HG02588 (cell line): Measurements from ENCODE around the gene GIT2.

Experiments
- ATAC-seq: cut with Tn5 transposase; IDR thresholded peaks from one replicate; pipeline ENCODE4 v1.9.1; 2021; ENCODE audit warnings: mild to moderate bottlenecking, moderate library complexity; ENCODE audit not compliant: unreplicated experiment

Gene GIT2

DNA sequence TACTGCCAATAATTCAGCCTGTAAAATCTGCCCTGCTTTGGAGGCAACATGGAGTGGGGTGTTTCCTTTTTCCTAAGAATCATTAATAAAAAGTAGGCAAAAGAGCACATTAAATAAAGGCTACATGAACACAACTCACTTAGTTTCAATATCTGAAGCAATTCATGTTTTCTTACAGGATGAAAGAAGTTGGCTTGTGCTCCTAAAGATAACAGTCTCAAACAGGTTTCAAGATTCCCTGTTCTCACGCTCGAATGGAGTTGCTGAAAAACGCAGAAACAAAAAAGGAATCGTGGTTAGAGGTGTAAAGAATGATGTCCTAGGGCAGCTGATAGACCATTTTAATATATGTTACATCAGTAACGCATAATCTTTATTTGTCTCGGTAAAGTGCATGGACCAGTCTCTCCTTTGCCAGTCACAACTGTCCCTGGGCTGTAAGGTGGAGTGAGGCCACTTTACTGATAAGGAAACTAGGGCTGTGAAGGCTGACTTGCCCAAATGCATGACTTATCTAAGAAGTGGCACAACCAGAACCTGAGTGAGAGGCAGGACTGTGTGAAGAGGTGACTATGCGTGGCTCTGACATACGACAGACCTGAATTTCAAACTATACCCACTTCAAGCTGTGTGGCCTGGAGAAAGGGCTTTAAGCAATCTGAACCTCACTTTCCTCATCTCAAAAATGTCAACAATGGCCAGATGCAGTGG is 12.6 kb downstream of the GIT2 start:
- no peak for ATAC-seq

DNA sequence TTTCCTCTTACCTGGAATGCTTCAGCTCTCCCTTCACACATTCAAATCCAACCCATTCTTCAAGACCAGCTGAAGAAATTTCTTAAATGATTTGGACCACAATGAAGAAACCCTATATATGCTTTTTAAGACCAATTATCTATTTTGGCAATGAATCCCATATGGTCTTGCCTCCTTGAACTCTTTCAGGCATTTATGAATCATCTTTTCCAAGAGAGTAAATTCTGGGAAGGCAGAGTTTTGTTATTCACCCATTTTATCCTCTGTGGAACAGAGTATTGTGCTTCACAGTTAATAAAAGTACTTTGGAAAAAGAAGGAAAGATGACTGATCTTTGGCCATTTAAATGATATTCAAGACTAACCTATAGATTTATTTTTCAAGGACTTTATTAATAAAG is 14.0 kb downstream of the GIT2 start:
- no peak for ATAC-seq

DNA sequence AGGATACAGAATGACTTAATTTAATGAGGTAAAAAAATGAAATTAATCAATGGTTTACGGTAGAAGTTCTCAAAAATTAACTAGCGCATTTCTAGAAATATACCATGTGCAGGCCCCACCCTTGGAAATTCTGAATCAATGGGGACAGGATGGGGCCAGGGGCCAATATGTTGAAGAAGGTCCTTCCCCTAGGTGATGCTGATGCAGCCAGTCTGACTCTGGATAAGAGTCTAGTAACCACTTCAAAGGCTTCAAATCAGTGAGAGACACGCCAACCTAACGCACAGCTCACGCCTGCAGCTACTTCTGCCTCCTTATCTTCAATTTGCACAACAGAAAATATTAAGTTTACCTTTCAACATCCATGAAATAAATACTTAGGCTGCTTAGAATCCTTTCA is 14.9 kb downstream of the GIT2 start:
- no peak for ATAC-seq

DNA sequence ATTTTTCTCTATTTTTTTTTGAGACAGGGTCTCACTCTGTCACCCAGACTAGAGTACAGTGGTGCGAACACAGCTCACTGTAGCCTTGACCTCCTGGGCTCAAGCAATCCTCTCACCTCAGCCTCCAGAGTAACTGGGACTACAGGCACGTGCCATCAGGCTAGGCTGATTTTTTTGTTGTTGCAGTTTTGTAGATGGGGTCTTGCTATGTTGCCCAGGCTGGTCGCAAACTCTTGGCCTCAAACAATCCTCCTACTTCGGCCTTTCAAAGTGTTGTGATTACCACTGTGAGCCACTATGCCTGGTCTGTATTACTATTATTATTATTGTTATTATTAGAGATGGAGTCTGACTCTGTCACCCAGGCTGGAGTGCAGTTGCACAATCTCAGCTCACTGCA is 23.3 kb downstream of the GIT2 start:
- ATAC-seq, result no peak

DNA sequence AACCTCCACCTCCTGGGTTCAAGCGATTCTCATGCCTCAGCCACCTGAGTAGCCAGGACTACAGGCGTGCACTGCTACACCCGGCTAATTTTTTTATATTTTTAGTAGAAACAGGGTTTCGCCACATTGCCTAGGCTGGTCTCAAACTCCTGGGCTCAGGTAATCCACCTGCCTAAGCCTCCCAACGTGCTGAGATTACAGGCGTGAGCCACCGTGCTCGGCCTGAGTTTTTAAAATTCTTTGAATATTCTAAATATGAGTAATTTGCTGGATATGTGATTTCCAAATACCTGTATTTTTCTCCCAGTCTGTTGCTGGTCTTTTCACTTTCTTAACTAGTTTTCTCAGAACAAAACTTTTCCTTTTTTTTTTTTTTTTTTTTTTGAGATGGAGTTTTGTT is 27.4 kb downstream of the GIT2 start:
- no peak for ATAC-seq

DNA sequence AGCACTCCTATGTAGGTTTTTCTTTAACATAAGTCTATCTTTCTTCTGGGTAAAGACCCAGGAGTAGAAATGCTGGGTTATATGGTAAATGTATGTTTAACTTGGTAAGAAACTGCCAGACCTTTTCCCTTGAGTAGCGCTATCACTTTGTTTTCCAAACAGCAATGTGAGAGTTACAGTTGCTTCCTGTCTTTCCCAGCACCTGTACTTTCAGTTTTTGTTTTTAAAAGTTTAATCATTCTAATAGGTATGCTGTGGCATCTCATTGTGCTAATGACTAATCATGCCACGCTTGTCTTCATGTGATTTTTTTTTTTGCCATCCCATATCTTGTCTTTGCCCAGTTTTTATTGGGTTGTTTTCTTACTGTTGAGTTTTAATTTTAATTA is 28.1 kb downstream of the GIT2 start:
- no peak for ATAC-seq

DNA sequence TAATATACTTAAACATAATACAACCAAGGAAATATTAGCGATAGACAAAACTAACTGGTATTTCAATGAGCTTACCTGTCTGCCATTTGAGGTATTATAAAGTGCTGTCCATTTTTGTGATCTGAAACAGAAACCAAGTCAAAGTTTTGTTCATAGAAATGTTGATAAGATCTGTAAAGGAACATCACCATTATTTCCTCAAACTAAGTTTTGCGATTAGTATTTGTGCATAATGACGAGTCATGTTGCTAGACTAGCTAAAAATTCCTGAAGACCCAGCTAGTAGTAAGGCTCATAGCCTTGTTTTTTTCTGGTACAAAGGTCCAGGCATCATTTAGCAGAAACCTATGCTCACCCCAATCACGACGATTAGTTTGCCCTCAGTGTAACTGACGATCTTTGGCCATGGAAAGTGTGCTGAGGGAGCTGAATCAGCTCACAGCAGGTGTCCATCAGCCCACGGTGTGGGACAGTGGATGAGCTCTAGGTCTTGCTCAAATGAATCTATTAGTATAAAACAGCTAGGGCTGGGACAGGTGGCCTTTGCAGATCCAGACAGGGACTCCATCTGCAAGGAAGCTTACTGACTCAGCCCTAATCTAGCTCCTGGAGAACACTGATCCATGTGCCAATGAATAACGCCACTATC is 28.7 kb downstream of the GIT2 start:
- ATAC-seq, result no peak

DNA sequence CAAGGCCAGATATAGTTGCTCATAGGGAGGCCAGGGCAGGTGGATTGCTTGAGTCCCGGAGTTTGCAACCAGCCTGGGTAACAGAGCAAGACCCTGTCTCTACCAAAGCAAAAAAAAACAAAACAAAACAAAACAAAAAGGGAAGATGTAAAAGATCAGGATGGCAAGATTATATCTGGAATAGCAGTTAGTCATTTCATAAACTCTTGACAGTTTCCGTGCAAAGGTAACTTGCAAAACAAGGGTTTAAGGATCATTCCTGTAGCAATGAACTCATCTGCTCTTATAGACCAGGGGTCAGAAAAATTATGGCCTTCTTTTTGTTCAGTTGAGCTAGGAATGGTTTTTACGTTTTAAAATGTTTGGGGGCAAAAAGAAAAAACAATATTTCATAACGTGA is 29.6 kb downstream of the GIT2 start:
- no peak for ATAC-seq

DNA sequence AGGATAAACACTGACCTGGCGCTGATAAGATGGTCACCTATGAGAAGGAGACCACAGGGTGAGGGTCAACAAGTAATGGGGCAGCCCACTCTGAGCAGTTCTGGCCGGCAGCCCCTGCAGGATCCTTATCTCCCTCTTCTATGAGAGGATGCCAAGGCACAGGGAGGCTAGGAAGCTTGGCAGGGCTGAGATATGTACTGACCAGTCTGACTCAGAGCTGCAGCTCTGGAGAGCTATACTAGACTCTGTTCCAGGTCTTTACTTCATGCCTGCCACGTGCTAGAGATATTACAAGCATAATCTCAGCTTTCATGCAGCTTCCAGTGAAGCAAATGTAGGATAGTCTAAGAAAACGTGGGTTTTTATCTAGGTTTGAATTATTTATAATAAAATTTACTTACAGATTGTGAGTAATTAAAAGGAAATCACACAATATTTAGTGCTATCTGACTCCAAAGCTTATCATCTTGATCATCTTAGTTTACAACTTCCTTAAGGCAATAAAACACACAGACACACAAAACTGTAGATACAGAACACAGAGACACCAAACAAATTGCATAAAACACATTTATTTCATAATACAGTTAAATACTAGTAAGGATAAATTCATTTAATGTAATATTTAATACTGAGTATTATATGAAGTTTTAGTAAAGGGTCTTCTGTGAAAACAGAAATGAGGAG is 32.3 kb downstream of the GIT2 start:
- ATAC-seq, result no peak

DNA sequence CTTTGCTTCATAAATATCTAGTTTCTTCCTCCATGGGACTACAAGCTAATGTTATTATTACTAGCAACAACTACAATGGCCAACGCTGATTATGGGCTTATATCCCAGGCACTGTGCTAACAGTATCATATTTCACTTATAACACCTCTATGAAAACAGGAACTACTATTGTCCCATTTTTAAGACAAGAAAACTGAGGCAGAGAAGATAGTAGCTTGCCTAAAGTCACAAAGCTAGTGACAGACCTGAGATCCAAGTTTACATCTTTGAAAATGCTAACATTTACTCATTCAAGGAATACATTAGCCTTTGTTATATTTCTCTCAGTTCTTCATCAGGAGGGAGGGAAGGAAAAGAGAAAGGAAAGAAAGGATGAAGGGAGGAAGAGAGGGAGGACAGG is 32.8 kb downstream of the GIT2 start:
- no peak for ATAC-seq

DNA sequence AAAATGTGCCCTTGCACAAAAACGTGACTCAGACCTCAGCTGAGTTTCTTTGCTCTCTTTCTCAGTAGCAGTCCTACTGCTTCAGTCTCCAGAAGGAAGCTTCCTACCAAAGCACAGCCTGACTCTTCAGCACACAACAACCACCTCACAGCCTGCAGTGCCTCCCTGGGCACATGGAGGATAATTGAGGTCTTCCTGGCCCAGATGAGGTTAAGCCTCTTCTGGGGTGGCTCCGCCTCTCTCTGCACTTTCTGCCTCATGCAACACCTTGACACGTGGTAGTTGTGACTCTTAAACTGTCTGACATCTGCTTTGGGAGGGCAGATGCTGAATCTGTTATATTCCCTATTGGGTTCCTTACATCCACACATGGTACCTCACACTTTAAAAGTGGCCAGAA is 33.8 kb downstream of the GIT2 start:
- no peak for ATAC-seq

DNA sequence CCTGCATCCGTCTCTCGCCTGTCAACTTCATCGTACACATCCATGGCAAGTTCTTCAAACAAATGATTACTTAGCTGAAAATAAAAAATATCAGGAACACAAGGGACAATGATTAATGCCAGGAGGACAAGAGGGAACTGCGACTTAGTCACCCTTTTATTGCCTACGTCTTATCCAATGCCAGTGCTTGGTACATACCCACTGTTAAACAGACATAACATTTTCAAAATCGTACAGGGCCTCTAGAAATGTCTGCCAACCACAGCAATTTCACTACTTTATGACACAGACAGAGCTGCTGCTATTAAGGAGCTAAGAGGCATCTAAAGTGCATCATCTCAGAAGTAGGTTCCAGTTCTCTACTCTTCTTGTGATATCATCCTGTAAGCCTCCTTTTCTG is 34.6 kb downstream of the GIT2 start:
- no peak for ATAC-seq

DNA sequence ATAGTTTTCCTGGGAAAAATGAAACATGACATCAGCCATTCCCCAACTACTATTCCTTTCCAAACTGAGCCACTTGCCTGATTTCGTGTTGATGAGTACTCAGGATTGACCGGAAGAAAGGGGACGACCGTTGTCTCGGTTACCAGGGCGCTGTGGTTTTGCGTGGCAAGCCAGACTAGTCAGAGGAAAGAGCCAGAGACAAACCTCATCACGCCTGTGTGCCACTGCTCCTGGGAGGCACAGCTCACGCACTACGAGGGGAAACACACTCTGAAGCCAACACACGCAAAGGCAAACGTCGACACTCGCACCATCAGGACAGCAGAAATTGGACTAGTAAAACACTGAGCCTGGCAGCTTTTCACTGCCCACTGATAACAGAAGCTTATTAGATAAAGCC is 35.0 kb downstream of the GIT2 start:
- no peak for ATAC-seq

DNA sequence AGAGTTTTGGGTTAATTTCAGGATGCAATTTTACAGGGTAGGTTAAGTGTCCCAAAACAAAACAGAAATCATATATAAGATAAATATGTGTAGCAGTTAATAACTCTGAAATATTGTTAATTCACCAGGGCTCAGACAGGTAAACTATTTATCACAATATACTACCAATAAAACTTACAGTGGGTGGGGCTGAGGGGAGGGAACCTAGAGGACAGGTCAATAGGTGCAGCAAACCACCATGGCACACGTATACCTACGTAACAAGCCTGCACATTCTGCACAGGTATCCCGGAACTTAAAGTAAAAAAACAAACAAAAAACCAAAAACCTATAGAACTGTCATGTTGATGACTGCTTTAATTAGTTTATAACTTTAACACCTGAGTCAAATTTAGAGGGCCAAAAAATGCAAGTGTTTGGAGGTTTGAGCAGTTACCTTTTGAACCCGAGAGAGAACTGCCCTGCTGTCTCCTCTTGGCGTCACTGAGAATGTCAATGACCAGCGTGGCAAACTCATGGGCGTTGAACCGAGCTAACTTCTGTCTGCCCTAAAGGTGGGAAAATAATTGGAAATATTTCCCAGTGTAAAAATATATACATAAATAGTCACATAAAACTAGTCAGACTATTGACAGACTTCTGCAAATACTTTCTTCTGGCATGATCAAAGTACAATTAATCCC is 36.6 kb downstream of the GIT2 start:
- no peak for ATAC-seq

DNA sequence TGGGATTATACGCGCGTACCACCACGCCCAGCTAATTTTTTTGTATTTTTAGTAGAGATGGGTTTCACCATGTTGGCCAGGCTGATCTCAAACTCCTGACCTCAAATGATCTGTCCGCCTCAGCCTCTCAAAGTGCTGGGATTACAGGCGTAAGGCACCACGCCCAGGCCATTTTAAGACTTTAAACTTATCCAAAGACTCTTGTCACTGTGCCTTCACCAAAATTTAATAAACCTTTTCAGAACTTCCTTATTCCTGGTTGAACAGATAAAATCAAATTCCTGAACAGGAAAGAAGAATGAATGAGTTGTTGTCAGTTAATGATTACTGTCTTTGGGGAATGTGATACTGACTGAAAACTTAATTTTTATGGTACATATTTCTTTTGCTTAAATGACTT is 37.8 kb downstream of the GIT2 start:
- ATAC-seq, result no peak

DNA sequence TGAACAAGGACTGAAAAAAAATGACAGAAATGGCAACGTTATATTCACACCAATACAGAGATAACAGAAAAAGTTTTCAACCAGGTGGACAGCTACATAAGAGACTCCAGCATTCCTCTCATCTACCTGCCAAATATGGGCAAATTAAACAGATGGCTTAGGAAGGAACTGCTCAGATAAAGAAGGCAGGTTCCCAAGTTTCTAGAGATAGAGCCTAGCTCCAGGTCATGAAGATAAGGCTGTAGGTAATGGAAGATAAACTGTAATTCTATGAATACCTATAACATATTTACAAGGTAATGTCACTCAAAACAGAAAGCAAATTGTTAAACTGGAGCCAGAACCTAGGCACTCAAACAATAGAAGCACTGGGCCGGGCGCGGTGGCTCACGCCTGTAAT is 42.5 kb downstream of the GIT2 start:
- no peak for ATAC-seq

DNA sequence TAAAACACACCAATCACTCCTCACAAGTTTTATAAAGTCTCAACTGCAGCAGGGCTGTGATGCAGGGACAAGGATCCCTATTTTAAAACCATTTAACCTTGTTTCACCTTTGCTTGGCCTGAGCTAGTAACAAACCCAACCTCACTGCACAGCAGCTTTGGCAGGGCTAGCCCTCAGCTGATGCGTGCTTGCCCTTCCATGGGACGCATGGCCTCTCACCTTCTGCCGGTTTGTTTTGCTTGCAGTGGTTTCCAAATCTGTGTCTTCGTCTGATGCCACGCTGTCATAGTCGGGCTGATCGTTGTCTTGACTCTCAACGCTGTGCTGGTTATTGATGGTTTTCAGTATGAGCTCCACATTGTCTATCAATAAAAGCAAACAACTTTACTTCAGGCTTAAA is 43.3 kb downstream of the GIT2 start:
- no peak for ATAC-seq

DNA sequence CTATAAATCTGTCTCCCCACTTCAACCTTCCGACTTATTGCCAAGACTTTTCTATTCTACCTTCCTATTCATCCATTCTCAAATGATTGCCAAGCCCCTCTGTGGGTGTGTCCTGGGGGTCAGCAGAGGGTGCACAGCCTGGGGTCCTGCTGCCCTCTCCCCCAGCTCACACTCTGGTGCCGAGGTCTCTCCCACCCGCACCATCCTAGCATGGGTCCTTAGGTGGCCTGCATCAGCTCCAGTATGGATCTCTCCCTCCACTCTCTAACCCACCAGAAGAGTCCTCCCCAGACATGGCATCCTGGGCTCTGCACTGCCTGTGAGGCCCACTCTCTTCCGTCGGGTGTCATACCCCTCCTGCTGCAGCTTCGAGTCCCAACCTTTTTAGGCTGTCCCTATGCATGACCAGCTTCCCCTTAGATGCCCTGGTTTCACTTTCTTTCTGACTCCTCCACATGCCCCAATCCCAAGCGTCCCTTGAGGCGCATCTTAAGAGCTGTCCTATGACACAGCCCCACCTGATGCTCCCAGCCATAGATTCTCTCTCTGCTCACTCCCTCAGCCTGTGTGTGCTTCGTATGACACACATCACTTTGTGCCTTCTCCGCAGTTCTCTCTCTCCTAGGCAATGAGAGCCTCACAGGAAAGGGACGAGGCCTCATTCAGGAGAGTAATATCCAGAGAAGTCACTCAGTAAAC is 43.9 kb downstream of the GIT2 start:
- ATAC-seq, result no peak

DNA sequence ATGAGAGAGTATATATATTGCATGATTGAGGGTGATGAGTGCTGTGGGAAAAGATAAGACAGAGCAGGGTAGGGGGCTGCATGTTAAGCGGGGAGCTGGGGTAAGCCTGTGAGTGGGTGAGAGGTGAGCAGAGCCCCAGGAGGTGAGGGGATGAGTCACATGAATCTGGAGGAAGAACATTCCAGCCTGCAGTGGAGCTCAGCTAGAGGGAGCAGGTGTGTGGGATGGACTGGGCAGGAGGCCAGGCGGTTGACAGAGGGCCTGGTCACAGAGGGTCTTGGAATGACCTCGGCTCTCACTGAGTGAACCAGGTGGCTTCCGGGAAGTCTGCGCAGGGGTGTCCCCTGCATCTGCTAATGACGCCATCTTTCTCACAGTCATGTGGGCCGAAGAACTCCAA is 44.4 kb downstream of the GIT2 start:
- no peak for ATAC-seq

DNA sequence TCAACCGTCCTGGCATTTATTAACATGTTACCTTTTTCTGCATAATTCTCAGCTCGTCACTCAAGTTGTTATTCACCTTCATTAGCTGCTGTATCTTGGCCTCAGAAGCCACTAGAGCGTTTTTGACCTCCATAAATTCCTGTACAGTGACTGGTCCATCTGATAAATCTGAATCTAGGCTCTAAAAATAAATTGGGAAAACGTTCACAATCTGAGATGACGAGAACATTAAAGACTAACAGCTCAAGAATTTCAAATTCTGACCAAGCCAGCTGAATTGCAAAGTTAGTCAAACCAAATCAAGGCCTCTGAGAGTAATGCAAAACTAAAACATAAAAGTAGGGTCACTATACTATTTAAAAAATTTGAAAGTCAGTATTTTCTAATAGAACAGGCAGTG is 45.0 kb downstream of the GIT2 start:
- no peak for ATAC-seq

DNA sequence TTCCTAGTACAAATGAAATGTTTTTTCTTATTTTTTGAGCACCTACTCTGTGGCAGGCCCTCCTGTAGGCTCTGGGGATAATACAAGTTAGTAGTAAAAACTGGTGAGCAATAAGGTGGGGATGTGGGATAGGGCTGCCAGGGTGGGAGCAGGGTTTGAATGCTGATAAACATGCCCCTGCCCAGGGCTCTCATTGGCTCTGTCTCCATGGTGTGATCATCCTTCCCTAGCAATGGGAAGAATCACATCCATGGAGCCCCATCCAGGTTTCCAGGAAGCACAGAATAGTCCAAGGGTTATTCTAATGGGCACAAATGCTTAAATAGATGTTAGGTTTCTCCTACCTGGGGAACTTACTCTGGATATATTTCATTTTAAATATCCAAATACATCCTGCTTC is 45.5 kb downstream of the GIT2 start:
- no peak for ATAC-seq
